HG03045 (cell line): ENCODE measurements around the gene MACROD2.
A peak's percentile ranks its signal among the peaks of the same experiment; 100 is the strongest.

Source experiments
- ATAC-seq: cut with Tn5 transposase; IDR thresholded peaks from one replicate; pipeline ENCODE4 v1.9.1; 2021; ENCODE audit warnings: mild to moderate bottlenecking, moderate library complexity; ENCODE audit not compliant: unreplicated experiment

Gene MACROD2

GRCh38 chr20:15889514-15890256, 1894.4 kb downstream of the MACROD2 start:
- ATAC-seq, result no peak

- ATAC-seq, result no peak
Observed at GRCh38 chr20:15890407-15890982, 1895.2 kb downstream of the MACROD2 start.

- no peak for ATAC-seq
Observed at GRCh38 chr20:15895126-15895525, 1899.8 kb downstream of the MACROD2 start.

GRCh38 chr20:15895560-15896084, 1900.3 kb downstream of the MACROD2 start:
- ATAC-seq, result peak; percentile 77

GRCh38 chr20:15899967-15900366, 1904.7 kb downstream of the MACROD2 start:
- no peak for ATAC-seq

GRCh38 chr20:15900443-15900842, 1905.1 kb downstream of the MACROD2 start:
- no peak for ATAC-seq

- no peak for ATAC-seq
Observed at GRCh38 chr20:15902493-15902892, 1907.2 kb downstream of the MACROD2 start.

GRCh38 chr20:15905661-15906060, 1910.3 kb downstream of the MACROD2 start:
- no peak for ATAC-seq

GRCh38 chr20:15909995-15910394, 1914.7 kb downstream of the MACROD2 start:
- no peak for ATAC-seq

GRCh38 chr20:15911581-15911980, 1916.3 kb downstream of the MACROD2 start:
- no peak for ATAC-seq

GRCh38 chr20:15913391-15914025, 1918.2 kb downstream of the MACROD2 start:
- no peak for ATAC-seq

GRCh38 chr20:15916623-15917022, 1921.3 kb downstream of the MACROD2 start:
- ATAC-seq, result no peak

GRCh38 chr20:15917283-15917682, 1922.0 kb downstream of the MACROD2 start:
- ATAC-seq, result no peak

GRCh38 chr20:15918631-15919030, 1923.3 kb downstream of the MACROD2 start:
- no peak for ATAC-seq

GRCh38 chr20:15919118-15919517, 1923.8 kb downstream of the MACROD2 start:
- ATAC-seq, result no peak

- ATAC-seq, result no peak
Observed at GRCh38 chr20:15921930-15922329, 1926.6 kb downstream of the MACROD2 start.

GRCh38 chr20:15922556-15922955, 1927.2 kb downstream of the MACROD2 start:
- ATAC-seq, result peak; percentile 34

- peak; percentile 74 for ATAC-seq
Observed at GRCh38 chr20:15923030-15923776, 1927.9 kb downstream of the MACROD2 start.

- ATAC-seq, result no peak
Observed at GRCh38 chr20:15924556-15924955, 1929.2 kb downstream of the MACROD2 start.

GRCh38 chr20:15925376-15925775, 1930.1 kb downstream of the MACROD2 start:
- no peak for ATAC-seq
